NCI-H2171 (cell line): ENCODE data around the gene ANGEL1.

Experiments used
- DNase-seq: peaks from one replicate; lab custom pipeline; 2025; lab: John Stamatoyannopoulos, UW

Gene ANGEL1

DNA sequence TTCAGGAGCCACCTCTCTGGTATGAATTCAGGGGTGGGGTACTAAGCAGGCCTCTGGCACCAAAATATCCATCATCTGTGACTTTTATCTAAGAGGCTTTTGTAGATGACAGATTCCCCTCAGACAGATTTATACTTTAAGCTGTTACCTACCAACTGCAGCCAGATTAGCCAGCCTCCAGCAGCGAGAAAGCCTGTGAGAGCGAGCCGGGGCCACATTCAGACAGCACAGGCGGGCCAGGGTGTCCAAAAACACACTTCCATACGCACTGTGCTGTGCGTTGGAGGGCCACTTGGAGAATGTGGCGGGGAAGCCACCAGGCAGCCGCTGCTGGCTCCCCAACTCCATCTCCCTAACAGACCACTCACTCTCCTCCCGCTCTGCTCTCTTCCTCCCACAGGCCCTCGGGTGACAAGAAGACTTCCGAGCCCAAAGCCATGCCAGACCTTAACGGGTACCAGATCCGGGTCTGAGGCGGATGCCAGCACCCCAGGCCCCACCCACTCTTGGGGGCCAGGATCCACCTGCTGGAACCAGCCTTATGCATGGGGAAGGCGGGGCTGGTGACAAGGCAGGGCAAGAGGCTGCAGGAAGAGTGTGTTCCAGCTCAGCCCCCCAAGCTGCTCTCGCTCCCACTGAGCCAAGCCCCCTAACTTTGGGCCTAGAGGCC is 34.0 kb downstream of the ANGEL1 start:
- DNase-seq, result no peak

DNA sequence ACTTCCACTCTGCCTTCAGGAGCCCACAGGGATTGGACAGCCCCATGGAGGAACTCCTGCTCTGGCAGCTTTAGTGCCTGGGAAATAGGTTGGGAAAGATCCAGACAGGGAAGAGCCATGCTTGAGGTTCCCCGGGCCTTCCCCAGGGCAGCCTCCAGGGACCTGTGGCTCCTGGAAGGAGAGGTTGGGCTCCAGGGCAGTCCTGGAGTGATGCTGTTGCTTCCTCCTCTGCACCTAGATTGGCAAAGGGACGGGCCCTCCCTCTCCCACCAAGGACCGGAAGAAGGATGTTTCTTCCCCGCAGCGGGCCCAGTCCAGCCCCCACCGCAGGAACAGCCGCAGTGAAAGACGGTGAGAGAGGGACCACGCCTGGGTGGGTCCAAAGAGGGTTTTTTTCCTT is 35.0 kb downstream of the ANGEL1 start:
- DNase-seq, result no peak

DNA sequence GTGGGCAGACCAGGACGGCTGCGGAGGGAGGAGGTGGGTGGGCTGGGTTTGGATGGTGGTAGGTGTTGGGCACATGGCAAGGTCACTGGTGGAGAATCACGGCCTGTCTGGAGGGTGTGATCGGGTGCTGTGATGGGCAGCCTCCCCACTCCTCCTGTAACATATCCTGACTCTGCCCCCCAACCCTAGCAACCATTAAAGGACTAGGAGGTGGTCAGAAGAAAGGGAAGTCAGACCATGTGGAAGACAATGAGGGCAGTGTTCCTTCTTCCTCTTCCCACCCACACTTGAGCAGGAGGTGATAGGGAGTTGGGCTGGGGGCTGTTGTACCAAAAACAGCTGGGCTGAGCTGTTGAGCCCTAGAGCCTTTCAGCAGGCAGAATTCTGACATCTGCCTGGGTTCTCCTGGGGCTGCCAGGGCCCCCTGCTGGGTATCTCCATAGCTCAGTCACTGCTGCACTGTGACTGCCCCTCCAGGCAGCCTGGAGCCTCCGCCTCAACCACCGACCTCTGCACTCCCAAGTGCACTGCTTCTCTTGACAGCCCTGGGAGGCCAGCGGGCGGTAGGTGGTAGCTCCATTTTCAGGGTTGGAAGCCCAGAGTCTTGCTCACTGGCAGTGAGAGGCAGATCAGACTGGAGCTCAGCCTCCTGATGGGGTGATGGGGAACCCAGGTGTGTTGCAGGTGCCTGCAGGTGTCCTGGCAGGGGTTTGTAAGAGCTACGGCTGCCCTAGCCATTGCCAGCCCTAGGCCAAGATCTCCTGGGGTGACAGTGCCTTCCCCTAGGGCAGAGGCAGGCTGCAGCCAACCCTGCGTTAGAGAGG is 36.0 kb downstream of the ANGEL1 start:
- peak; percentile 13 for DNase-seq

- no peak for DNase-seq
Measured at GRCh38 chr14:76775695-76776427, 36.8 kb downstream of the ANGEL1 start.

- no peak for DNase-seq
Measured at GRCh38 chr14:76774821-76775694, 37.6 kb downstream of the ANGEL1 start.

DNA sequence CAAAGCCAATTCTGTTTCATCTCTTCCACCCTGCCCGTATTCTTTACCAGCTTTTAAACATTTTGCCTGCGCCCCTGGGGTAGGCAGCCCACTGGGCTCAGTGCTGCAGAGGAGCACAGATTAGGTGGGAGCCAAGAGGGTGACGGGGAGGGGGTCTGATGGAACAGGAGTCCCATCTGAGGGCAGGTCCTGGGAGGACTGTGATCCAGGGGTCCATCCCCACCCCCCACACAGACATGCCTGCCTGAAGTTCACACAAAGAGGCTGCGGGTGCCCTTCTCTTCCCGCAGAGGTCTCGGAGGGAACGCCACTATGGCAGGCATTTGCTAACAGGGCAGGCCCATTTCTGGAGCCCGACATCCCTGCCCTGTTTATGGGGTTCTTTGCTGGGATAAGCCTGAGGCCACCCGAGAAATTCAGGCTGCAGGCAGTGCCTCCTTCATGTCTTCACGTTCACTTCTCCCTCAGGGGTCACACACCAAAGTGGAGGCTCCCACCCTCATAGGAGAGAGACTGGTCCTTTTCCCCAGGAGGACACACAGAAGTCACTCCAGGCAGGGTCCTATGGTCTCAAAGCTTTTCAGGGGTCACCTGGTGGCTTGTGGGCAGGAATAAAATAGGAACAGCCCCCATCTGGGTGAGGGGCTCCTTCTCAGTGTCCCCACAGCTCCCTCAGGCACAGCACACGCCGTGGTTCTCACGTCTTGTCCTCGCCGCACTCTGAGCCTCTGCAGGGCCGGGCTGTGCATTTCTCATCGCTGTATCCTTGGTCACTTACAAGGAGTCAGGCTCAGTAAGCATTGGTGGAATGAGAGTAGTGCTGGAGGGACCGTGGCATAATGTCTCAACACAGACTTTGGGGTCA is 38.5 kb downstream of the ANGEL1 start:
- DNase-seq, result no peak

- DNase-seq, result no peak
Measured at GRCh38 chr14:76773188-76773885, 39.3 kb downstream of the ANGEL1 start.

GRCh38 chr14:76772300-76773187 is 40.1 kb downstream of the ANGEL1 start:
- DNase-seq, result no peak

GRCh38 chr14:76771437-76771980 is 41.2 kb downstream of the ANGEL1 start:
- no peak for DNase-seq

GRCh38 chr14:76770521-76771436 is 41.9 kb downstream of the ANGEL1 start:
- DNase-seq, result no peak

DNA sequence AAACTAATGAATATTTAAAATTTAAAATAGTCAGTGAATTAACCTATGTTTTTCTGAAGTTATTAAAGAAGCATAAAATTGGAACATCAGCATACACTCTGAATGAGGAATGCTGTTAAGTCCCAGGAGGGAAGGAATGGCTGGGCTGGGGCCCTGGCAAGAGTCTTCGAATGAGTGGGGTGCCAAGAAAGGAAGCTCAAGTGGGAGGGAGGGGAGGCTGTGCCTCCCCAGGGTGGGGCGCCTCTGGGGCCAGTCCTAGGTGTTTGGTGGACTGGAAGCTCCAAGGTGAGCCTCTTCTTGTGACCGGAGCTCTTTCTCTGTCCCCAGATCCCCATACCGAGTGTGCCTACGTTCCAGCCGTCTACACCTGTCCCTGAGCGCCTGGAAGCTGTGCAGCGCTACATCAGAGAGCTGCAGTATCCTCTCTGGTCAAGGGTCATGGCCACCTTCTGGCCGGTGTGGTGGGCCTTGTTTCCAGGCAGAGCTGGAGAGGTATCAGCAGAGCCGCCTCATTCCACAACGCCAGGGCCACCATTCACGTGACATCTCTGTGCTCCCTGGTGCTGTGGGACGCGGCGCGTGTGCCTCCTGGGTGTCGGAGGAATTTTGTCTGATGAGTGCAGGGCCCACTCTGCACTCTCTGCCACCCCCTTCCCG is 42.9 kb downstream of the ANGEL1 start:
- DNase-seq, result no peak

- no peak for DNase-seq
Measured at GRCh38 chr14:76768671-76769500, 43.8 kb downstream of the ANGEL1 start.

DNA sequence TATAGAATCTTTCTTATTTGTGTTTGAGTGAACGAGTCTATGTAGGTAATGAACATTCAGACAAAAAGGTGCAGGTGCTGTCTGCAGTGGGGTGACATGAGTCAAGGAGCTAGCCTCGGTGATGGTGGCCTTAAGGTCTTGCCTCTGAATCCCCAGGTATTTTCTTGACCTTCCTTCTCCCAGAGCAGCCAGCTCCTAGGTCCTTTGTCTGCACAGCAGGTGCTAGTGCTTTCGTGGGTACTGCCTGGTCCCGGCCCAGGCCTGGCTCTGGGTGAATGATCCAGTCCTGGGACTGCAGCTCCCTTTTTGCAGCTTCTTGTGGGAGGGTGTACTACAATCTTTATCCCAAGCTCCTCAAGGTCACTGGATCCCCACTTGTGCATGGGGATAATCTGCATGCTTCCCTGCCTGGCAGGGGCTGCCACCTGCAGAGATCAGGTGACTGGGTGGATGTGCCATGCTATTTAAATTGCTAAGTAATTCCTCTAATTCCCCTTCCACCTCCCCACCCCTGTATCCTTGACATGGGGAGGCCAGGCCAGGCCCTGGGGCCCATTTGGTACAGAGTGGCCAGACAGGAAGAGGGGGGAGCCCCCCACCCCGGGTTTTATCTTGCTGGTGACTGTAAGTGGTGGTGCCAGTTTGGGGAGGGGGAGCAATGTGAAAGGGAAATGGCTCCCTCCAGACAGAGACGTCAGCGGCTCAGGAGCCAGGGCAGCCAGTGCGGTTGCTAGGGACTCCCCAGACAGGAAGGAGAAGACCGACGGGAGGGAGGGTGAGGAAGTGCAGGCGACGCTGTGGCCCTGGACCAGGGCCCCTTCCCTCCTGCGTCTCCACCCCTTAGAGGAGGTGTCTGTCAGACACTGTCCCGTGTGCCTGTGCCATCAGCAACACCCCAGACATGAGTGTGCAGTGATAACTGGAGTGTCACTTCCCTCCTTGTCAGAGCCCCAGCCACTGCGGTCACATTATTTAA is 44.7 kb downstream of the ANGEL1 start:
- DNase-seq, result no peak

DNA sequence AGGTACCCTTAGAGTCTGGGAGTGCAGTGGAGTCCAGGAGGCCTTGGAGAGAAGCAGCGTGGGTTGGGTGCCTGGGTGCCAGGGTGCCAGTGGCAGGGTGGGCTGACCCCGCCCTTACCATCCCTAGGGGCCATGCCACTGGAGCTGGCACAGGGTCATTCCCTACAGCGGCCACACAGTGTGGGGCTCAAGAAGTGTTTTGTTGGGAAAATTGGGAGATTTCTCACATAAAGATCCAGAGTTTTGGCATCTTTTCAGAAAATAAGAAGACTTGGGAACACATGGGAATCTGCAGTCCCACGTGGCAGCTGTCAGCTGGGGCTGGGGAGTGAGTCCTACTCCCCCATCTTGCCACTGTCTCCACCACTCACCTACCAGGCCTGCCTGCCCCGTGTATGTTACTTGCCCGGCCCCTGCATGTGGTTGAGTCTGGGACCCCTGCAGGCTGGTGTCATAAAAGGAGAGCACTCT is 47.2 kb downstream of the ANGEL1 start:
- DNase-seq, result no peak
